HG02678 (cell line): ENCODE measurements around the gene TULP4.
"Not testable (repeated sequence)": the region's sequence is repeated elsewhere in the genome, so short reads cannot be mapped to it uniquely, and the experiment has no call there.

Experiments
- ATAC-seq: cut with Tn5 transposase; IDR thresholded peaks from one replicate; pipeline ENCODE4 v1.9.1; 2021; ENCODE audit warnings: mild to moderate bottlenecking, moderate library complexity; ENCODE audit not compliant: unreplicated experiment

Gene TULP4

DNA sequence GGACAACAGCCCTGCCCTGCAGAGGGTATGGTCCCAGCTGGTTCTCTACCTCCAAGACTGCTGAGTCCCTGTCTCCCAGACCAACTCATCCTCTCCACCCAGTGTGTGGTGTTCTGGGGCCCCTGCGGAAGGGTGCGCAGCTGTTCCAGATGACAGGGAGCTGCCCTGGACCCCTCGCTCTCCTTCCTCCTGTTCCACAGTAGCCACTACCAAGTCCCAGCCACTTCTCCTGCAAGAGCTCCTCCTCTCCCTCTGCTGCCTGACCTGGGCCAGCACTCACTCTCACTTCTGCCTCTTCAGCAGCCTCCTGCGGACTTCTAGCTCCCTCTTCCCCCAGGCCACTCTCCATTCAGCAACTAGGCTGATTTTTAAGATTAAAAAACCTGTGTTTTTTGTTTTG, 207.5 kb downstream of the TULP4 start:
- no peak for ATAC-seq

DNA sequence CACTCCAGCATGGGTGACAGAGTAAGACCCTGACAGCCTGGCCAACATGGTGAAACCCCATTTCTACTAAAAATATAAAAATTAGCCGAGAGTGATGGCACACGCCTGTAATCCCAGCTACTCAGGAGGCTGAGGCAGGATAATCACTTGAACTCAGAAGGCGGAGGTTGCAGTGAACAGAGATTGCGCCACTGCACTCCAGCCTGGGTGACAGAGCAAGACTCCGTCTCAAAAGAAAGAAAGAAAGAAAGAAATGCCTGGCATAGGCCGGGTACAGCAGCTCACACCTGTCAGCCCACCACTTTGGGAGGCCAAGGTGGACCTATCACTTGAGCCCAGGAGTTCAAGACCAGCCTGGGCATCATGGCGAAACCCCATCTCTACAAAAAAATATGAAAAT, 208.7 kb downstream of the TULP4 start:
- not testable (repeated sequence) for ATAC-seq

DNA sequence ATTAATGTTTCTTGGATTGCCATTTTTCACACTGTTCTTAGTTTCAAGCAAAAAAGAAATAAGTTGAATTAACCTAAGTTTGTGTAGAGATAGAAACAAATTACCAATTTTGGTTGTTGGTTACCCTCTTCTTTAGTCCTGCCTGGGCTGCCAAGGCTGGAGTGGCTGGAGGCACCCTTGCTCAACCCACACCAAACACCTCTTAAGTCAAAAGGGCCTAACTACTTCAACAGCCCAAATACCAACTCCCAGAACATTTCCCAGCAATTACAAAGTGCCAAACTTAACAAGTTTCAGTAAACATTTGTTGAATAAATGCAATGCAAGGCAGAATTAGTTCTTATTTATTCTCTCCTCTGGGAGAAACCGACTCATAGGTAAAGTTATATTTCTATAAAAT, 209.5 kb downstream of the TULP4 start:
- no peak for ATAC-seq

DNA sequence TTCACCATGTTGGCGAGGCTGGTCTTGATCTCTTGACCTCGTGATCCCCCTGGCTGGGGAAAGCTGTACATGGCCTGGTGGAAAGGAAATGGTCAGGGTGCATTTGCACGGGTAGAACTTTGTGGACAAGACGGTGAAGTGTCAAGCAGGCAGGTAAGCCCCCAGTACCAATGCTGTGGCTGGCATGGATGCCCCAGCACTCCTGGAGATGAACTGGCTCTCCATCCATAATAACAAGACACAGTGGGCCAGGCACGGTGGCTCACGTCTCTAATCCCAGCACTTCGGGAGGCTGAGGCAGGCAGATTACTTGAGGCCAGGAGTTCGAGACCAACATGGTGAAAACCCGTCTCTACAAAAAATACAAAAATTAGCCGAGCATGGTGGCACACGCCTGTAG, 210.4 kb downstream of the TULP4 start:
- no peak for ATAC-seq

DNA sequence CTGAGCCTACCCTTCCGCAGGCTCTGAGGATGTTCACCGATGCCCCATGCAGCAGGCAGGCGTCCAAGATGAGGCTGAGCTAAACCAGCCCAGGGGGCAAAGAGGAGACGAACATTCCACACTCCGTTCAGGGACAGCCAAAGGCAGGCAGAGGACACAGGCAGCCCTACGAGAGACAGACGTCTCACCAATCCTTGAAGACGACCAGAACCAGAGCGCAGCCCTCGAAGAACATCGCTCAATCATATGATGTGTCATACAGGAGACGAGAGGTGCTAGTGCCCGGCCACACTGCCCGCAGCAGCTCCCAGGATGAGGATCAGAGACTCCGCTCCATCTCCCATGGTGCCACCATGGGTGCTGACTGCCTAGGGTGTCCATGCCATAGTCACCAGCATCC, 212.0 kb downstream of the TULP4 start:
- no peak for ATAC-seq

DNA sequence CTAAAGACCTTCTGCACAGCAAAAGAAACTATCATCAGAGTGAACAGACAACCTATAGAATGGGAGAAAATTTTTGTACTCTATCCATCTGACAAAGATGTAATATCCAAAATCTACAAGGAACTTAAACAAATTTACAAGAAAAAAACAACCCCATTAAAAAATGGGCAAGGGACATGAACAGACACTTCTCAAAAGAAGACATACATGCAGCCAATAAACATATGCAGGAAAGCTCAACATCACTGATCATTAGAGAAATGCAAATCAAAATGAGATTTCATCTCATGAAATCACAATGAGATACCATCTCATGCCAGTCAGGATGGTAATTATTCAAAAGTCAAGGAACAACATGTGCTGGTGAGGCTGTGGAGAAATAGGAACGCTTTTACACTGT, 215.6 kb downstream of the TULP4 start:
- not testable (repeated sequence) for ATAC-seq

DNA sequence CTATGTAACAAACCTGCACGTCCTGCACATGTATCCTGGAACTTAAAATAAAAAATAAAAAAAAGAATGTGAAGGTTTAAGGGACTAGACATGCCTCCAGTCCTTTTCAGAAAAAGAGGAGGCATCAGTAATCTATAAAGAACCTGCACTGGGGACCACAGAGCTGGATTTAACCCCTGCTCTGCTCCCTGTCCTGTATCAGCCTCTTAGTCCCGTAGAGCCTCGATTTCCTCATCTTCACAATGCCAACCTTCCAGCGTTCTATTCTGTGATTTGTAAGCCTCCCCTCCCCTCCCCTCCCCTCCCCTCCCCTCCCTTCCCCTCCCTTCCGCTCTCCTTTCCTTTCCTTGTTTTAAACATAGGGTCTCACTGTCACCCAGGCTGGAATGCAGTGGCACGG, 216.6 kb downstream of the TULP4 start:
- no peak for ATAC-seq

DNA sequence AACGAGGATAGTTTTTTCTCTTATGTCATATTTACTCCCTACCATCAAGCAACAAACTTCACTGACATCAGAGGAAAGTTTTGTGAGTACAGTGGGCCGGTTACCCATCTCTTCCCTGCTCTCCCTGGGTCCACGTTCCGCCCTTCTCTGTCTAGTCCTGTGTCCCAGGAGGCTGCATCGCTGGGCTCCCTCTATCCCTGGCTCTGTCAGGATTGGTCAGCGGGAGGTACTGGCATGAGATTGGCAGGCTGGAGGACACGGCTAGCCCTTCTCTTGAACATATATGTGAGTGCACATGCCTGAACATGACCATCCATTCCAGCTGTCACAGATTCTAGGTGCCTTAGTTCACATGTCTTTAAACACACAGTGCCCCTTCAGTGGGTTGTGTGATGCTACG, 217.4 kb downstream of the TULP4 start:
- ATAC-seq: no peak

DNA sequence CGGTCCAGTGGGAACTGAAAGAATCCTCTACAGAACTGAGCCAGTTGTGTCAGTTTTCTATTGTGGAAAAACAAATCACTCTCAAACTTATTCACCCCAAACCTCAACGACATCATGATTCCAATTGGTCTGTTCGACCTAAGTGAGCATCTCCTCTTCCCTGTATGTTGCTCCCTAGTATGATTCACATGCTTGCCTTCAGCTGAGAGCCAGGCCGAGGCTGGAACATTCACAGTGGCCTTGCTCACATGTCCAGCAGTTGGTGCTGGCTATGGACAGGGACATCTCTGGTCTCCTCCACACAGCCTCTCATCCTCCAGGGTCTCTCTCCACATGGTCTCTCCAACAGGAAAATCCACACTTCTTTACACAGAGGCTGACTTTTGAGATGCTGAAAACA, 219.3 kb downstream of the TULP4 start:
- no peak for ATAC-seq

DNA sequence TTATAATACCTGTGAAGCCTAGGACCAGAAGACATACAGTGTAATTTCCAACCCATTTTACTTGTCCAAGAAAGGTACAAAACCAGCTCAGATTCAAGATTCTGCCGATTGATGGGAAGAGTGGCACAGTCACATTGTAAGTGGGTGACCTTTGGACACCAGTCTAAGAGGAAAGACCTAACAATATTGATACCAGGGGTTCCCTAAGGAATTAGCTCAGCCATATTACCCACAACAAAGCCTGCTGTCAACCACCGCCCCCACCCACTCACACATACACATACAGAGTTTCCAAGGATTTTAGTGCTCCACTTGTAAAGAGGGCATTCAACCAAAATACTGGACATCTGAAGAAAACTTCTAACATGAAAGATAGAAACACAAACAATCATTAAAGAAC, 219.7 kb downstream of the TULP4 start:
- ATAC-seq: no peak

DNA sequence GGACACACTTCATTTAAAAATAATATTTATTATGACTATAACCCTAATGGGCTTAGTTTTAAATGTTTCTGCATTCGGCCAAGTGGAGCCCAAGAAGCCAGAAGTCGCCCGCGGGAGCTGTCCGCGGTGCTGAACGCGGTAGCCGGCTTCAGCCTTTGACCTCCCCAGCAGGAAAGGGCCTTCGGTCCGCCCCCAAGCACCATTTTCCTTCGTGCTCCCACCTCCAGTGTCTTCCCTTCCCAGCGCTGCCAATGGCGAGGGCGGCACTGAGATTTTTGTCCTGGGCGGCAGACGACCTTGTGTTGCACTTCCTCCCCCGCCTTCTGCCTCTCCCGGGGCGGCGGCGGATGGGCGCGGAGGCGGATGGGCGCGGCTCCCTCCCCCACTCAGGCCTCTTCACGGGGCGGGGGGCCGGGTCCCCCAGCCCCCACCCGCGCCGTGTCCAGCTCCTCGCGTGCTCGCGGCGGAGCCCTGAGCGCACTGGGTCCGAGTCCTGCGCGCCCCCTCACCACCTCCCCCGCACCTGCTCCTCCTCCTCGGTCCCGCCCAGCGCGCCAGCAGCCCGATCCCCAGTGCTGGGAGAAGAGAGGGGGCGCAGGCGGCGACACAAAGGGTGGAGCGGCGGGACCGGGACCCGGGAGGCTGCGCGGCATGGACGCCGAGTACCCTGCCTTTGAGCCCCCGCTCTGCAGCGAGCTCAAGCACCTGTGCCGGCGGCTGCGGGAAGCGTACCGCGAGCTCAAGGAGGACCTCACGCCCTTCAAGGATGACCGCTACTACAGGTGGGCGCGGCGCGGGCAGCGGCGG, 224.0 kb downstream of the TULP4 start:
- ATAC-seq: no peak

DNA sequence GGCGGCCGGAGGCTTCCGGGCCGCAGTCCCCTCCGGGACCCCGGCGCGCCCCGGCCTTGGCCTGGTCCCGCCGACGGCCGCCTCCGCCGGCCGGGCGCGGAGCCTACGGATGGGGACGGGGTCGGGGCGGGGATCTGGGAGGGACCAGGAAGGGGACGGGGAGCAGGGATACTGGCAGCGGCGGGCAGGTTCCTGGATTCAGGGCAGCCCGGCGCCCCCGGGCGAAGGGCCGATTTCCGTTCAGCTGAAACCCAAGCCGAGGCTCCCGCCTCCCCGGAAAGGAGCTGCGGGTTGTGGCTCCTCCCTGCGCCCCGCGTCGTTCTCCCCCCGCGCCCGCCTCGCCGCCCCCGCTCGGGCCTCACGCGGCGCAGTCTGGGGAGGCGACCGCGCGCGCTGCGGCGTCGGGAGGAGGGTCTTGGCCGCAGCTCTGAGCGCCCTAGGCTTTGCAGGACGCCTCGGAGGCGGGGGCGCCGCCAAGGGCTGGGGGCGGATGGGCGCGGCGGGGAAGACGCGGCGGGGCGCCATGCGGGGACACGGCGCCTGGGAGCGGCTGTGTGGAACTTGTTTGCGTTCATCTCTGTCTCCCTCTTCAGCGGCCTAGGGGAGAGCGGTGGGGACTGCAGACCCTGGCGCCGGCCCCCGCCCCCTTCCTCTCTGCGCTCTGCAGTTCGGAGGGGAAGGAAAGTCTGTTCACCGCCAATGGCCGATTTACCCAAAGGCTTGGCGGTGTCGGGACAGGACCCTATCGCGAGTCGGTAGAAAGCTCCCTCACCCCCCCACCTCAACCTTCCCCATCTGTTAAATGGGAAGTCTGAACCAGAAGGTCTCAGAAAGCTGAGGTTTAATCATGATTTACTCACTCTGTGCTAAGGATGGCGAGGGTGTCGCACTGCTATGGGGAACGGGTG, 224.9 kb downstream of the TULP4 start:
- no peak for ATAC-seq

DNA sequence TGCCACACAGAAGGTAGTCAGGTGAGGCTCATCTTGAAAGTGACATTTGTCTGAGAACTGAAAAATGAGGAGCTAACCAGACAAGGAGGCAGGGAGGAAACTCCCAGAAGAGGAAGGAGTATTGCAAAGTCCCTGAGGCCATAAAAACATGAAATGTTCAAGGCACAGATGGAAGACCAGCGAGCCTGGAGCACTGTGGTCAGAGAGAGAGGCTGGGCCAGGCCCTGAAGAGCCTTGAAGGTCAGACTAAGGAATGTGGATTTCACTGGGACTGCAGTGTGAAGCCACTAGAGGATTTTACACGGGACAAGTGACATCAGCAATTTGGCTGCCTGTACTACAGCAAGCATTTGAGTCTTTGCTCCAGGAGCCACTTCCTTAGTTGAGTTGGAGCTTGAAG, 226.5 kb downstream of the TULP4 start:
- no peak for ATAC-seq

DNA sequence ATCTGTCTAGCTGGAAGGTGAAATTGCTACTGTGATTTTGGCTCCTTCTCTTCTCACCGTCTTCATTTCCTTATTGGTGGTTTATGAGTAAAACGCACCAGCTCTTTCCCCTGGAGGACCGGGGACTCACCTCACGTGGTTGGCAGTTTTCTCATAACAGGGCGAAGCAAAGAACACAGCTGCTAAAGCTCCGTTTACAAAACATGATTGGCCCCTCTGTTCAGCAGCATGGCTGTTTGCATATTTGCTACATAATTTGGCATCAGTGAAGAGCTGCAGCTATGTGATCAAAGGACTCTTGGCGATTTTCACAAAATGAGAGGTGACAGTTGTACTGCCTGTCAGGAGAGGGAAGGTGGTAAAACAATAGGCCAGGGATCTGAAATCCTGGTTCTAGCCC, 227.1 kb downstream of the TULP4 start:
- no peak for ATAC-seq

DNA sequence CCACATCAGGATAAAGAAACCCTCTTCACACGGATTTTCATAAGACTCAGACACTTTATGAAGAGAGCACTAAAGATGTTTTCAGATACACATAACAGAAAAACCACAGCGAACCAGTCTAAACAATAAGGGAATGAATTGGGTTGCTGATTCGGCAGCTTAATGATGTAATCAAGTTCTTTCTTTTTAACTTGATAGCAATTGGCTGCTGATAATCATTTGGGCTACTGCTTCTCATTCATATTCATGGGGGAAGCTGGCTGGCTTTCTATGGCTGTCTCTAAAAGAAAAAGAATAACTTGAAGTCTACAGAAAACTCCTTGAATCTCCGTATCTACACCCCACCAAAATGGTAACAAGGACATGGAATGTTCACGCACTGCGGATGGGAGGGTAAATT, 227.6 kb downstream of the TULP4 start:
- ATAC-seq: no peak

DNA sequence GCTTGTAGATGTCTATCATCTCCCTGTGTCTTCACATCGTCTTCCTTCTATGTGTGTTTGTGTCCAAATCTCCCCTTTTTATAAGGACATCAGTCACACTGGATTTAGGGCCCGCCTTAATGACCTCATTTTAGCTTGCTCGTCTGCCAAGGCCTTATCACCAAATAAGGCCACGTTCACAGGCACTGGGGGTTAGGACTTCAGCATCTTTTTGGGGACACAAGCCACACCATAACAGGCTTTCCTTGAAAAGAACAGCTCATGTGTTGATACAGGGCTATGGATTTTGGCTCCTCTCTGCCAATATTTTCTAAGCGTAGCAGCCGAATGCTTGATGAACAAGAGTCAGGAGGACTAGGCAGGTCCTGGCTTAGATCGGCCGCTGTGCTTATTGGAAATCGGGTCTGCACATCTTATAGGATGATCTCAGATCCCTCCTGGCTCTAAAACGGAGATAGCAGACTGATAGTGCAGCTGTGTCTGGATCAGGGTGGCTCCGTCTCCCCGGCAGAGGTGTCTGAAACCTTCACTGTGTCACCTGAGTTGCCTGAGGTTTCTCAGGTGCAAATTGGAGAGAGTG, 231.4 kb downstream of the TULP4 start:
- no peak for ATAC-seq

DNA sequence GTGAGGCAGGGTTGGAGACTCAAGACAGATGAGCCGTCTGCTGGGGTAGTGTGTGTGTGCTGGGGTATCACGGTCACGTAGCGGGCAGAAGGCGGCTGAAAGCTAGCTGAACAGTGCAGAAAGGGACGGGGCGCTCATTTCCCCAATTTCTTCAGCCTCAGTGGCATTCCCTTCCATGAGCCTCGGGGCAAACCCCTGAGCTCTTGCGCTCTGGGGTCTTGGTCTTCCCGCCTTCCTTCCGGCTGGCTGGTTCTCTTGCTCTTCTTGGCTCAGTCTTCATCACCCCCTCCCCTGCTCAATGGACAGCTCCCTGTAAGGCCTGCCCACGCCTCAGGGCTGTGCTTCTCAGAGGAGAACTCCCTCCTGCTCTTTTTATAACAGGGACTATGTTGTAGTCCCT, 232.2 kb downstream of the TULP4 start:
- no peak for ATAC-seq

DNA sequence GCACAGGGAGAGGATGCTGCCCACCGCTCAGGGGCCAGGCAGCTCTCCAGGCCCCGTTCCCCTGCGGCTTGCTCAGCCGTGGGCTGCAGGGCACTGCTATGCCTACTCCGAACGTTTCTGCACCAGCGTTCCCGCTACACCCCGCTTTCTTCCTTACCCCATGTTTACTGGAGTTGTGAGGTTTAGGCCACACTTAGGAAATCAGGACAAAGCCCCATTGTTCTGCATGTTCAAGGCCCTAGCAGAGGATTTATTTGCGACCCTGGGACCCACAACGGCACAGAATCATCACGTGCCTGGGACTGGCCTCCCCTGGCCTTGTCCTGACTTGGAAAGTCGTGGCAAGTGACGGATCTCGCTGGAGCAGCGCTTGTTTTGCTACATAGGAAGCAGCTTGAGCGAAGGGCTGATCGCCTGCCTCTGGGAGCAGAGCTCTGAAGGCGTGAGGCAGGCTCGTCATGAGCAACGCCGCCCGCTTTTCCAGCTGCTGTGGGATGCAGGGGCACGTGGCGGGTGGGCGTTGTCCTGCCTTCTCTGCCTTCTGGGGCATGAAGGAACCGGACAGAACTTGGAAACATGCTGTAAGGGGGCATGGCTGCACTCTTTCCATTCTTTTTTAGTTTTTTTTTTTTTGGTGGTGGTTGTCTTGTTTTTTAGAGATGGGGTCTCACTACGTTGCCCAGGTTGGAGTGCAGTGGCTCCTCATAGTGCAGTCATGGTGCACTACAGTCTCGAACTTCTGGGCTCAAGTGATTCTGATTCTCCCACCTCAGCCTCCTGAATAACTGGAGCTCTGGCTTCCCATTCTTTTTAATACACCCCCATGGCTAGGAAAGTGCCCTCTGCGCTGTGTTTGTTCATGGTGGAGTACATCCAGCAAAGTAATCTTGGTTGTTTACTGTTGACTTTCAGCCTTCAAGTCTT, 233.0 kb downstream of the TULP4 start:
- ATAC-seq: no peak

DNA sequence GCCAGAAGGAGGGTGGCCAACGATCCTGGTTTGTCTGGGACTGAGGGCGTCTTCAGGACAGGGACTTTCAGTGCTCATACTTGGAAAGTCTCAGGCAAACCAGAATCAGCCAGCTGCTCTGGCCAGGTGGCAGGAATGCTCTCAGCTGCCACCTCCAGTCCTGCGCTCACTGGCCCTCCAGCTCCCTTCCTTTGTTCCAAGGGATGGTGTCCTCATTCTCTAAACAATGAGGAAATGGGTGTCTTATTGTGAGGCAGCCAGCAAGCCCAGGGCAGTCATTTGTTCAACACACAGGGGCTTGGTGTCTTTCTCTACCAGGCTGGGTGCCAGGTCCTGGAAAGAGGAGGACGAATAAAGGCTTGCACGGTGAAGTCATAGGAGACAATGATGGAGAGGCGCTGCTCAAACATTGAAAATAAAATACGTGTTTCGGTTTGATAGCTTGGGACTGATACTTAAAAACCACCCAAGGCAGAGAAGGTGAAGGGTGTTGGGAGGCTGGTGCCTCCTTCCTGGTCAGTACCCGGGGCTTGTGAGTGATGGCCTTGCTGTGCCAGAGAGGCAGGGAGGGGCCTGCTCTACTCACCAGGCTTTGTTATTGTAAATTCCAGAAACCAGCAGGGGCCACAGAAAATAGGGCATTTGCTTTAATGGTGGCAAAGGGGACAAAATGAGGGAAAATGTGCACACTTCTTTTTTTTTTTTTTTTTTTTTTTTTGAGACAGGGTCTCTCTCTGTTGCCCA, 236.3 kb downstream of the TULP4 start:
- ATAC-seq: no peak
